Activated CD4-positive, alpha-beta T cell treated with anti-CD3 and anti-CD28 coated beads, Interleukin-2, Interleukin-4, amounts not matched to agents 100 ng/mL and 50 ng/mL, durations not matched to agents 16 hours and 8 hours (primary cell): ENCODE measurements around the gene LMBRD1.
"Not testable (repeated sequence)": the region's sequence is repeated elsewhere in the genome, so short reads cannot be mapped to it uniquely, and the experiment has no call there.

Source experiments
- DNase-seq: peaks from one replicate; pipeline ENCODE4 v3.0.0-alpha.2; 2020; ENCODE audit warnings: low spot score

Gene LMBRD1

DNA sequence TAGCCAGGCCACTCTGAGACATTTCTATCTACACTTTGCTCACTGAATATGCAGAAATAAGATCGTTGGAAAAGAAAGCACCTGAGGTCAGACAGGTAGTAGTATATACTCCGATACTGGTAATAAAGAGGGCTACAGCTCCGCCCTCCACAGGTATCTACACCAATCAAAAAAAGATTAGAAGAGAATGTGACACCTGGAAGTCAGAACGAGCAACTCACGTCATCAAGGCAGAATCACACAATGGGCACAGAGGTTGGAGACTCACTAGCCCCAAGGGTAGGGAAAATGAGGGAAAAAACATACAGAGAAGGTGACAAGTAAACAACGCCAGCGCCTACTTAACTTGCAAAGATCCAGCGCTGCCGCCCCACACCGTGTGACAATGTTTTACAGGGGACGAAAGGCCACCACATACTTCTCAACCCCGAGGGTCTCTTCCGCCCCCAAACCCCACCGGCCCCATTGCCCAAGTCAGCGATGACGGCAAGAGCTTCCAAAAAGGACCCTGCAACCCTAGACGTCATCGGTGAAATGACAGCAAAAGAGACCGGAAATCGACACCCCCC lies 653 bp downstream of the LMBRD1 start:
- DNase-seq: peak; percentile 27

DNA sequence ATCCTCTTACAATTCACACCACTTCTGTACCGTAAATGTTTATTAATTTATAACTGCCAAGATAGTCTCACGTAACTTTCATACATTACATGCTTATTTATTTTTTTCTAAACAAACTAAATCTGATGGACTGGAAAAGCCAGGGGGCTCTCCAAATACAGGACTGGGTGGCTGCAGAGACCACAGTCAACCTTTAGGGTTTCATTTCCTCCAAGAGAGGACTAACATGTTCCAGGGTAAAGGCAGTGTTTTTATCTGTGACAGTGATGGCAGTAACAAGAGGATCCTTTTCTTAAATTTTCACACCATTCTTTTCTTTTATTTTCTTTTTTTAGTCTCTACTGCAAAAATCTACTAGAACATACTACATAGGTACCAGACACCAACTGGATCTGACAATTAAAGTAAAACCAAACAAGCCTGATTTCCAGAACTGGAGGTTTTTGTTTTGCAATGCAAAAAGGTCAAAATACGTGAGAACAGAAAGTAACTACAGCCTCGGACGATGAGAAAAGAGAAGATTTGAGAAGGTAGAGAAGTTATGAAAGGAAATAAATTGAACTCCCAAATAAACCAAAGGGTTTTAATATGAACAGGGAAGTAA lies 1.2 kb downstream of the LMBRD1 start:
- DNase-seq: no peak

DNA sequence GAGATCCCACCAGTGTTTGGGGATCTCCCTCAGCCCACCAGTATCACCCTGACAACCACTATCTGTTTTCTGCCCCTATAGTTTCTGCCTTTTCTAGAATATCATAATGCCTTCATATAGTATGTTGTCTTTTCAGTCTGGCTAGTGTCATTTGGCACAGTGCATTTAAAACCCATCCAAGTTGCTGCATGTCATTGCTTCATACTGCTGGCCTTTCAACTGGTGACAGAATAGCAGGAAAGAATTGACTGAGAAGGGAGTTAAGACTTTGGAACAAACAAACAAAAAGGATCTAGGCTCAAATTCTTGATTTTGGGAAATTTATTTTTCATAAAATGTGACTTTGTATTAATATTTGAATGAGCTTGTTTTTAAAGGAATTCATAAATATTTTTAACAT lies 4.5 kb downstream of the LMBRD1 start:
- no peak for DNase-seq

DNA sequence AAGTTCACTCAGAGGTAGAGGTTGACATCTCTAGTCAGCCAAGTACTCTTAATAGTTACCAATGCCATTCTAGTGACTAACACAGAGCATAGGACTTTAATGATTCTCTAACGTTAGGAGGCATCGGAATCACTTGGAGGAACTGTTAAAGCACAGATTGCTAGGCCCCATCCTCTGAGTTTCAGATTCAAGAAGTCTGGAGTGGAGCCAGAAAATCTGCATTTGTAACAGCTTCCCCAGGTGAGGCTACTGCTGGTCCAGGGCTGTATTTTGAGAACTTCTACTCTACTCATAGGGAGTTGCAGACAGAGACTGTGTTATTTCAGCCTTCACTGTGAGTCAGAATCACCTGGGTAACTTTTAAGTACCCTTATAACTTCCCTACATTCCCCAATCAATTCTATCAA lies 5.7 kb downstream of the LMBRD1 start:
- DNase-seq: no peak

DNA sequence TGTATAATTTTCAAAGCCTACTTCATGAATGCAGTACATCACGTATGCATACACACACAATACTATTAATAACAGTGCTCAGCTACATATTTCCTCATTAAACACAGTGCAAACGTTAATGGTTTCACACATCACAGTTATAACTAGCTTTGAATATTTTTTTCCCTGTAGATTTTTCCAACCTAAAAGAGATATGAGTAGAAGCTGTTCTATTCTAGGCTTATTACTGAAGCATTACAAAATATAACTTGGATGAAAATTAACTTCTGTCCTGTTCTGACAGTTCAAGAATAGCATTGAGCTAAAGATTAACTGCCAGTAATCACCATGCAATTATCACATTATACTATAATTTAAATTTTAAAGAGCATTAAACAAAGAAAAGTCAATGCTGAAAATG lies 6.2 kb downstream of the LMBRD1 start:
- no peak for DNase-seq

DNA sequence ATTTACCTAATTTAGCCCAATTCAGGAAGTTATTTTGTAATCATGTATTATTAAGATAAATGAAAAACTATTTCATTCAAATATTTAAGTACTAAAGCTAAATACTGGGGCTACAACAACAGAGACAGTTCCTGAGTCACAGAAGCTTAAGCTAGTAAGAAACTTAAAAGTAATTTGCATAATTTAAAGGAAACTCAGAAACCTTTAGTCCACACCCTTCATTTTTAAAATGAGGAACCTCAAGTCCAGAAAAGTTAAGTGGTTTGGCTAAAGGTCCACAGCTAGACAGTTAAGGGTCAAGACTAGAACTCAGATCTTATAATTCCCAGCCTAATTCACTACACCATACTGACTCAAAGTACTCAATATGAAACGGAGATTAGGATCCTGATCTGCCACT lies 7.2 kb downstream of the LMBRD1 start:
- DNase-seq: no peak

DNA sequence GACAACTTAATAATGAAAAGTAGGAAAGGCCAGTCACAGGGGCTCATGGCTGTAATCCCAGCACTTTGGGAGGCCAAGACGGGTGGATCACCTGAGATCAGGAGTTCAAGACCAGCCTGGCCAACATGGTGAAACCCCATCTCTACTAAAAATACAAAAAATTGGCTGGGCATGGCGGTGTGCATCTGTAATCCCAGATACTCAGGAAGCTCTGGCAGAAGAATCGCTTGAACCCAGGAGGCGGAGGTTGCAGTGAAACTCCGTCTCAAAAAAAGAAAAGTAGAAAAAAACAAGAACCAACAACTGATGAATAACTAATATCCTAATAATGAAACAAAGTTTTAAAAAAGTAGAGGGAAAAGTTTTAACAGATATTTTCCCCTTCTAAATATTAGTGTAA lies 9.4 kb downstream of the LMBRD1 start:
- not testable (repeated sequence) for DNase-seq

DNA sequence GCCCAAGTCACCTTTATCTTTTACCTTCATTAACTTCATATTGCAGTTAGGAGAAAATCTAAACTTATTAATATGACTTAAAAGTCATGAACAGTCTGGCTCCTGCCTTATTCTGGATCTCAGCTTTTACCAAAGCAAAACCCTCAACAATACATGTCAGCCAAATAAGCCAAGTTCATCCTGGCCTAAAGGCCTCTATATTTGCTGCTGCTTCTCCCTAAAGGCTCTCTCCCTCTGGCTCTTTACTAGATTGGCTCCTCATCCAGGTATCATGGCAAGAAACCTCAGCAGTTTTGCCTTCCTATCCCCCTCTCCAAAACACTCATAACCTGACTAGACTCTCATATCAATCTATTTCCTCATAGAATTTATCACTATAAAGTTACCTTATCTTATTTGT lies 11.1 kb downstream of the LMBRD1 start:
- no peak for DNase-seq

DNA sequence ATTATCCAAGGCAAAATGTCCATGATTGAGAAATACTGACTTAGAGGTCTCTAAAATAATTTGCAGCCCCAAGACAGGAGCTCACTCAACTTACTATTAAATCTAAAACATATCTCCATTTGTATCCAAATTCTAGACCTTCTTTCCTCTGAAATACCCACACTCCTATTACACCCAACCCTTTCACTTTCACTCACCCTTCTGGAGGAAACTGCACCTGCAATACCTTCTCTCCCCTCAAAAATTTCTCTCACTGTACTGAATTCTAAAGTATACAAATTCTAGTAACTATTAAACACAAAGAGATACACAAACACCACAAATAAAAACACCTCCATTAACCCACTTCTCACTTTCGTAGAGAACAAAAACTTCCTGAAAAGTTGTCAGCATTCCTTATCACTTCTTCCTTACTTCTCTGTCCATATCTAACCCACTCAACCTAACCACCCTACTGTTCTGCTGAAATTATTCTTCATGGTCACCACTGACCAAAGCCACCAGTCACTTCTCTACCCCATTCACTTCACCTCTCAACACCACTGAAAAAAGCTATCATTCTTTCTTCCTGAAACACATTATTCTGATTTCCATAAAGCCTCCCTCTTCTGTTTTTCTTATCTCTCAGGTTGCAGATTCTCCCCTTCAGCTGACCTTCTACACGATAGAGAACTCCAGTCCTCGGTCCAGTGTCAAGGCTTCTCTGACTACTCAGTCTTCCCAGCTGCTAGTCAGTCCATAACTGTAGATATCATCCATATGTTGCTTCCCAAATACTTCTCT lies 12.0 kb downstream of the LMBRD1 start:
- DNase-seq: no peak

DNA sequence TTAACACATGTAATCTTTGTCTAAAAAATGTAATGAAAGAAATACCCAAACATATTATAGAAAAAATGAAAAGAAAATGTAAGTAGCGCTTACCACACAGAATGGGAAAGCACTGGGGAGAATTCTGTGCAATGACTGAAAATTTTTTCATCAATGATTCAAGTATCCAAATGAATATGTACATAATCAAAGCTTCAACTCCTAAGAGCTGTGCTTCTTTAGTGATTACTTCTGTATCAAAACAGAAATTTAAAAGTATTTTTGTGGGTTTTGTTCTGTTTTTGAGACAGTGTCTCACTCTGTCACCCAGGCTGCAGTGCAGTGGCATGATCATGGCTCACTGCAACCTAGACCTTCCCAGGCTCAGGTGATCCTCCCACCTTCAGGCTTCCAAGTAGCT lies 13.7 kb downstream of the LMBRD1 start:
- DNase-seq: no peak

DNA sequence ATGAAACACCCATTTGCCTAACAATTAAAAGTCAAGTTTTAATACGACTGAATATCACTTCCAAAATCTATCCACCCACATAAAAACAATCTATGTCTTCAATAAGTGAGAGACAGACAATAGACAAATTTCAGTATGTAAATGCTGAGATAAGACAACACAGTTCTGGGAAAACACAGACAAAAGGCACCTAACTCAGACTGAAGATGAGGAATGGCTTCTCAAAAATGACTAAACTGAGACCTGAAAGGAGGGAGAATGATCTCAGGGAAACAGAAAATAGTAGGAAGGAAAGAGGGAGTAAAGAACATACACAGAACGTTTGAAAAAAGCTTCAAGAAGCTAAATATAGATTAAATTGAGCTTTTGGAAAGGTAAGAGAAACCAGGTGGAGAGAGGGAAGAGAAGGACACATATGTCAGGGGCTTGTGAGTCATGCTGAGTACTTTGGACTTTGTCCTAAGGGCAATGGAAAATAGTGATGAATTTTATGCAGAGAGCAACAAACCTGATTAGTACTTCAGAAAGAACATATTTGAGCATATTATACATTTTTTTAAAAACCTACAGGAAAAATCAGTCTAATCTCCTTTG lies 16.1 kb downstream of the LMBRD1 start:
- no peak for DNase-seq

DNA sequence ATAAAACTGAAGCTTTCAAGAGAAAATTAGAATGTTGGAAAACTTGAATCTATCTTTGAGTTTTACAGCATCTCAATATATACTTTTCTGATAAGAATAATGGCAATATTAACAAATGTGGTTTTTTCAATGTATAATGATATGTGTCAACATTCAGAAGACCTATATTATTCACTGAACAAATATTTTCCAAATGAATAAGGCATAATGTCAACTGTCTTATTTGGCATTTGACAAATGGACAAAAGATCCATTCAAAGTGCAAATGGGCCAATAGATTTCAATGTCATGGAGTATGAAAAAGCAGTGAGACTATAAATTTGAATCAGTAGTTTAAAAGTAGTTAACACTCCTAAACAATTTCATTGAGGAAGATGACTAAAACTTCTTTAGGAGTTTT lies 20.9 kb downstream of the LMBRD1 start:
- no peak for DNase-seq

DNA sequence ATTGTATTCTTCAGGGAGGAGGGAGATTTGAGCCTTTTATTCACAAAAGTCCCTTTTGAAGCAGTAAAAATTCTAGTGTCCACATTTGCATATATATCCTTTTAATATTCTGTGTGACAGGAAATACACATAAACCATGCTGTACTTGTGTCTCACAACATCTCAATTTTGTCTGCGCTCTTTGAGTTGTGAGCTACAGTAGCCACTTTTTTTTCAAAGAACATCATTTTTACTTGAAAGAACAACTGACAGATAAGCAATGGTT lies 21.3 kb downstream of the LMBRD1 start:
- DNase-seq: no peak

DNA sequence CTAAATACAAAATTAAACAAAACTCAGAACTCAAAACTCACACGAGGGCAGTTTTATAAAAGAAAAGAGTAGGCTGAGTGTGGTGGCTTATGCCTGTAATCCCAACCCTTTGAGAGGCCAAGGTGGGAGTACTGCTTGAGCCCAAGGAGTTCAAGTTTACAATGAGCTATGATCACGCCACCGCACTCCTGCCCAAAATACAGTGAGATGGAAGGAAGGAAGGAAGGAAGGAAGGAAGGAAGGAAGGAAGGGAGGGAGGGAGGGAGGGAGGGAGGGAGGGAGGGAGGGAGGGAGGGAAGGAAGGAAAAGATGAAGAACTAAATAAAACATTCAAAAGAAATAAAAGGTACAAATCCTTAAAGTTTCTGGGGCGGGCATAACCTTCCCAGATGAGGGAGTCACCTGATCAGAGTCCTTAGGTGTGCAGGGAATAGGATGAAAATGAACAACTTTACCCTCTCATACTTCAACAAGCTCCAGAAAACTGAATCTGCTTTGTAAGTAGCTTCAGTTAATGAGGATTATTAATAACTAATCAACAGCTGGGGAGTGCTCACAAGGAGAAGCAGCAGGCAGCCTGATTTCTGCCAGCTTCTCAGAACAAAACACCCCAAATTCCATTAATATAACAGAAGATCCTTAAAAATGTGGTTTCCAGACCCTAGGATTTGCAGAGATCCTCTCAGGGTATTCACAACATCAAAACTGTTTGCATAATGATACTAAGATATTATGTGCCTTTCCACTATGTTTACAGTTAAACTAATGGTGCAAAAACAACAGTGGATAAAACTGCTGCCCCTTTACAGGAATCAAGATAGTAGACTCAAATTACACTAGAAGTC lies 21.8 kb downstream of the LMBRD1 start:
- no peak for DNase-seq

DNA sequence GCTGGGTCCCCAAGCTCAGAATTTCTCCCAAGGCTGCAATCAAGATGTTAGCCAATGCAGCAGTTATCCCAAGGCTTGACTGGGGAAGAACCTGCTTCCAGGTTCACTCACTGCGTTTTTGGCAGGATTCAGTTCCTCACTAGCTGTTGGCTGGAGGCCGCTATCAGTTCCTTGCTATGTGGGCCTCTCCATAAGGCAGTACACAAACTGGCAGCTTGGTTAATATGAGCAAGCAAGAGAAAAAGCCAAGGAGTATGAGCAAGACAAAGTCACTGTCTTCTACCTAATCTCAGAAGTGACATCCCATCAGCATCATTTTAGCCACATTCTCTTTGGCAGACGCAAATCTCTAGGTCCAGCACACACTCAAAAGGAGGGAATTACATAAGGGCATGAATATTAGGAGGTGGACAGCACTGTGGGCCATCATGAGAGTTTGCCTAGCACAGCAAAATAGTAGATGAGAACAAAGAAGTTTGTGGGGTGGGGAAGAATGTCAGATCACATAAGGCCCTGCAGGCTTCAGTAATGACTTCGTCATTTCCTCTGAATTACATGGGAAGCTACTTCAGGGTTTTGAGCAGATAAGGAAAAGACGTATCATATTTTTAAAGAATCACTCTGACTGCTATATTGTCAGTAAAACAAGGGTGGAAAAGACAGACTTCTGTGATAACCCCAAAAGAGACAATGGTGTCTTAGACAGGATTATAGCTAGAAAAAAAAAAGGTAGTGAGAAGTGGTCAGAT lies 25.5 kb downstream of the LMBRD1 start:
- DNase-seq: no peak

DNA sequence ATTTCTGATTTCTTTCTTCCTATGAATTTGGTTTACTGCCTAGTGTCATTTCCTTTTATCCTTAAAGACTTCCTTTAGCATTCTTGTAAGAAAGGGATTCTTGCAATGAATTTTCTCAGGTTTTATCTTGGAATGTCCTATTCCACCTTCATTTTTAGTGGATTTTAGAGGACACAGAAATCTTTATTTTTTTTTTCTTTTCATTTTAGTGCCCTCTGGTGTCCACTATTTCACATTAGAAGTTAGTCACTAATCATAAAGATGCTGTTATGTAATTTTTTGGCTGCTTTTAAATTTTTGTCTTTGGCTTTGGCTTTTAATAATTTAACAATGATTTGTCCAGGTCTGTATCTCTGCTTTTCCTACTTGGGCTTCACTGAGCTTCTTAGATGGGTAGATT lies 28.1 kb downstream of the LMBRD1 start:
- no peak for DNase-seq

DNA sequence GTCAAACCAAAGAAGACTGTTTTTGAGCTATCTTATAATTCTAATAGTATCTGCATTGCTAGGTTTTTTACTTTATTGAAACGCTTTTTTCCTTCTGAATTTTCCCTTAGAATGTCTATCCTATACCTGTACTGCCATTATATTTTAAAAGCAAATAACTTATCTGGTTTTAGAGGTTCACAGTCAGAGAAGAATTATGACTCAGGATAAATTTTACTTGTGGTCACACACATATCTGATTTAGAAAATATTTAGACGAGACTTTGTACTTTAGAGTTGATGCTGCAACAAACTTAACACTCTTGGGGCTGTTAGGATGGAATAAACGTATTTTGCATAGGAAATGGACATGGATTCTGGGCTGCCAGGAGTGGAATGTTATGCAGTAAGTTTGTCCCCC lies 33.0 kb downstream of the LMBRD1 start:
- DNase-seq: no peak

DNA sequence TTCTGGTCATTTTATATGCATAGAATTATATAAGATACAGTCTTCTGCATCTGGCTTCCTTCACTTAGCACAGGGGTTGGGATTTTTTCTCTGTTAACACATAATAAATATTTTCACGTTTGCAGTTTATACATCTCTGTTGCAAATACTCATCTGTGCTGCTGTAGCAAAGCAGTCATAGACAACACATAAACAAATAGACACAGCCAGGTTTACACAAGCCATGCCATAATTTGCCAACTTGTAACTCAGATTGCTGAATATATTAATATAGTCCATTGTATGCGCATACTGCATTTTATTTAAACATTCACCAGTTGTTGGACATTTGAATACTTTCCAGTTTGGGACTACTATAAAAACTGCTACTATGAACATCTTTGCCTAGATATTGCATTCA lies 35.0 kb downstream of the LMBRD1 start:
- no peak for DNase-seq

DNA sequence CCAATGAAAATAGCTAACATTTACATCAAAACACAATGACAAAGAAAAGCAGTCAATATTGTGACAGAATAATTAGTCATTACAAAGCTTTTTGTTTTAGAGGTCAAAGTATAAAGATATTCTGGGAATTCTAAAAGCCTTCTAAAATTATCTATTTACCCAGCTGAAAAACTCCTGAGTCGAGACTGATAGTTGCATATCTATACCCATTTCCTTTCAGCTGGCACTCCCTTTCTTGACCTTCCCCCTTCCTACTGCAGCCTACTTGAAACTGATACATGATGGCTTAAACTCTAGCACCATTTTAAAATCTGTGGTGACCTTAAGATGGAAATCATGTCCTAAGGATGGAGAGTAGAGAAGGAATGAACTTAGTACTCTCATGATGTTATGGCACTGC lies 38.6 kb downstream of the LMBRD1 start:
- DNase-seq: no peak

DNA sequence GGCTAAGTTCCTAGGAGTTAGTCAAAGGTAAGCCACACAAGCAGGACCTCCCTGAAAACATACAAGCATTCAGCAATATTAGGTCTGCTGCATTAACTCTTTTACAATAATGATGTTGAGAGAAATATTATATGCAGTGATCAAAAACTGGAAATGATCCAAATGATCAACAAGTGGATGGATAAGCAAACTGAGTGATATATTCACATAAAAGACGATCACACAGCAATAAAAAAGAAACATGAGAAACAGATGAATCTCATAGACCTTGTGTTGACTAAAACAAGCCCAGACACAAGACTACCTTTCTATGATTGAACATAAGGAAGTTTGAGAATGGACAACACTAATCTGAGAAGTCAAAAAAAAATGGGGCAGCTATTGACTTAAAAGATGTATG lies 39.9 kb downstream of the LMBRD1 start:
- no peak for DNase-seq

DNA sequence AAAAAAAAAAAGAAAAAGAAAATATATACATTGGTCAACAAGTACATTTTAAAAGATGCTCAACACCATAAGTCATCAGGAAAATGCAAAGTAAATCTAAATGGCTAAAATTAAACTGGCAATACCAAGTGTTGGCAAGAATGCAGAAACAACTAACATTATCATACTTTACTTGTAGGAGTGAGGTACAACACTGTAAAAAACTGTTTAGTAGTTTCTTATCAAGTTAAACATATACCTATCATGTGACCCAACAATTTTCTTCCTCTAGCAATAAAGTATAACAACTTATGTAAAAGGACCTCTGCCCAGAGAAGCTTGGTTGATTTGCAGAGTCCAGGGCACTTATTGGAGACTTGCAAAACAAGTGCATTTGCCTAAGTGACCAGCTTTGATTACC lies 40.4 kb downstream of the LMBRD1 start:
- DNase-seq: no peak

DNA sequence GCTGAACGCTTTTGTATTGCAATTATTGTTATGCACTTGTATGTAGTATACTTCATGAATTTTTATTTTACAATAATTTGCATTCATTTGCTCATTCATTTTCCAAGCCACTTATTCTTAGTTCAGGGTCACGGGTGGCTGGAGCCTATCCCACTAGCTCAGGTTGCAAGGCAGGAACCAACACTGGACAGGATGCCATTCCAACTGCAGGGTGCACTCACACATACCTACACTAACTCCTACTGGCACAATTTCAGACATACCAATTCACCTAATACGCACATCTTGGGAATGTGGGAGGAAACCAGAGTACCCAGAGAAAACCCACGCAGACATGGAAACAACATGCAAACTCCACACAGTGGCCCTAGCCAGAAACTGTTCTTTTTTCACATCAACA lies 61.8 kb downstream of the LMBRD1 start:
- DNase-seq: no peak
